Fibroblast of lung (primary cell): ENCODE measurements around the gene CCNT1. TPM values are rescaled to one million over a fixed set of nuclear protein-coding genes. Genes with fewer than 3 reads are reported as not detected.

ENCODE experiments used
- DNase-seq, 2 donors: peaks; one replicate each; pipeline versions ENCODE4 v3.0.0 to v3.0.0-alpha.2; 2010; ENCODE audit warnings: low read depth in 2 of 2
- H2AFZ ChIP-seq: 2 replicates; pipeline ENCODE4 v1.5.1; 2012; ENCODE audit warnings: low read length, control low read depth, inconsistent platforms
- H3K27ac ChIP-seq: 2 replicates; pipeline ENCODE4 v1.5.1; 2011; ENCODE audit warnings: low read length, control low read depth; ENCODE audit not compliant: insufficient read depth
- H3K27me3 ChIP-seq: 2 replicates; pipeline ENCODE4 v1.5.1; 2011; ENCODE audit warnings: mild to moderate bottlenecking, low read length; ENCODE audit not compliant: control insufficient read depth, insufficient read depth
- H3K36me3 ChIP-seq: 2 replicates; pipeline ENCODE4 v1.5.1; 2011; ENCODE audit warnings: low read length; ENCODE audit not compliant: control insufficient read depth, insufficient read depth
- H3K4me1 ChIP-seq: 2 replicates; pipeline ENCODE4 v1.5.1; 2011; ENCODE audit warnings: low read length; ENCODE audit not compliant: control insufficient read depth, insufficient read depth; ENCODE audit errors: extremely low read depth
- H3K4me2 ChIP-seq: 2 replicates; pipeline ENCODE4 v1.5.1; 2011; ENCODE audit warnings: low read length, control low read depth; ENCODE audit not compliant: insufficient read depth; ENCODE audit errors: extremely low read depth
- H3K4me3 ChIP-seq, 4 experiments: fragments of 200-600 bp in 1 of 4; sonication (generic) in 1 of 4; replicated peaks in 1 of 4; 2 replicates each; pipeline ENCODE4 v1.5.1; 2011 to 2016; ENCODE audit warnings: low read length in 4 of 4, low read depth in 3 of 4, mild to moderate bottlenecking in 3 of 4, control low read depth in 2 of 4, inconsistent platforms in 1 of 4, mixed read lengths in 1 of 4; ENCODE audit not compliant: insufficient read depth in 1 of 4; ENCODE audit errors: control extremely low read depth in 1 of 4
- H3K79me2 ChIP-seq: 2 replicates; pipeline ENCODE4 v1.5.1; 2012; ENCODE audit warnings: mild to moderate bottlenecking, low read length, inconsistent platforms; ENCODE audit not compliant: control insufficient read depth, insufficient read depth
- H3K9ac ChIP-seq: 2 replicates; pipeline ENCODE4 v1.5.1; 2011; ENCODE audit warnings: mild to moderate bottlenecking, low read length, control low read depth; ENCODE audit not compliant: insufficient read depth
- H3K9me3 ChIP-seq: 2 replicates; pipeline ENCODE4 v1.5.1; 2012; ENCODE audit warnings: low read depth, low read length; ENCODE audit not compliant: control insufficient read depth, insufficient read depth
- H4K20me1 ChIP-seq: 2 replicates; pipeline ENCODE4 v1.5.1; 2011; ENCODE audit warnings: low read length; ENCODE audit not compliant: control insufficient read depth, insufficient read depth; ENCODE audit errors: extremely low read depth
- EZH2 ChIP-seq: IDR thresholded peaks from 2 replicates; pipeline ENCODE4 v1.5.1; 2012; ENCODE audit warnings: low read length, control low read depth, mild to moderate bottlenecking; ENCODE audit errors: missing control alignments
- polyA plus RNA-seq, 2 donors: library from polyadenylated mRNA; depleted of rRNA in 1 of 2; stranded (reverse) in 1 of 2; unstranded in 1 of 2; fragments of >200 nt; gene quantifications; 2 replicates each; pipeline ENCODE4 v1.2.1, GENCODE V29; 2011 to 2012; ENCODE audit warnings: missing spikeins in 1 of 2
- total RNA-seq: library from RNA; depleted of rRNA; stranded (reverse); fragments of >200 nt; gene quantifications from 2 replicates; pipeline ENCODE4 v1.2.1, GENCODE V29; 2014
- TF ChIP-seq, protein P1 (sequence below), 2 donors: IDR thresholded peaks in 1 of 2; conservative IDR thresholded peaks in 1 of 2; 1 replicate in 1 of 2; 2 replicates in 1 of 2; pipeline ENCODE4 v1.5.1; 2011 to 2012; ENCODE audit warnings: low read length in 2 of 2, control low read depth in 1 of 2, inconsistent platforms in 1 of 2, low read depth in 1 of 2, mild to moderate bottlenecking in 1 of 2

CCNT1 gene
- total and polyA plus RNA-seq, 2 donors (not counting 1 experiment from before 2014, with no cell fraction given), result 20.4 to 24.6 TPM

DNA sequence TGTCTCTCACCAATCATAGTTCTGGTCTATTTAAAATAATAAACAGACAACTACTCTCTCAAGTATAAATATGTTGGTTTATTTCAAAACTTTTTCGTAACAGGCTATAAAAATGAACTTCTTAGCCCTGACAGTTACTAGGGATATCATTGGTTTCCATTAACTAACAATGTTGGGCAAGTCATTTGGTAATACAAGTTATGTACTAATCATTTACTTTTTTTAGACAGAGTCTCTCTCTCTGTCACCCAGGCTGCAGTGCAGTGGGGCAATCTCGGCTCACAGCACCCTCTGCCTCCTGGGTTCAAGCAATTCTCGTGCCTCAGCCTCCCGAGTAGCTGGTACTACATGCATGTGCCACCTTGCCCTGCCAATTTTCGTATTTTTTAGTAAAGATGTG is 19.9 kb downstream of the CCNT1 start:
- Histone ChIP-seq H3K4me3 (no peak overlapping the region), H3K36me3 (peaks cover 8% of the 10 kb centered on the region), H3K27ac (no peak overlapping the region), H3K79me2 (no peaks in the 10 kb centered on the region), H3K4me1 (no peaks in the 10 kb centered on the region), H4K20me1 (no peaks in the 10 kb centered on the region), H3K27me3 (no peaks in the 10 kb centered on the region), H3K9ac (no peak overlapping the region), H2AFZ (no peak overlapping the region), H3K4me2 (no peak overlapping the region), H3K9me3 (no peaks in the 10 kb centered on the region)
- no peak for TF ChIP-seq EZH2
- TF ChIP-seq, protein P1, sequence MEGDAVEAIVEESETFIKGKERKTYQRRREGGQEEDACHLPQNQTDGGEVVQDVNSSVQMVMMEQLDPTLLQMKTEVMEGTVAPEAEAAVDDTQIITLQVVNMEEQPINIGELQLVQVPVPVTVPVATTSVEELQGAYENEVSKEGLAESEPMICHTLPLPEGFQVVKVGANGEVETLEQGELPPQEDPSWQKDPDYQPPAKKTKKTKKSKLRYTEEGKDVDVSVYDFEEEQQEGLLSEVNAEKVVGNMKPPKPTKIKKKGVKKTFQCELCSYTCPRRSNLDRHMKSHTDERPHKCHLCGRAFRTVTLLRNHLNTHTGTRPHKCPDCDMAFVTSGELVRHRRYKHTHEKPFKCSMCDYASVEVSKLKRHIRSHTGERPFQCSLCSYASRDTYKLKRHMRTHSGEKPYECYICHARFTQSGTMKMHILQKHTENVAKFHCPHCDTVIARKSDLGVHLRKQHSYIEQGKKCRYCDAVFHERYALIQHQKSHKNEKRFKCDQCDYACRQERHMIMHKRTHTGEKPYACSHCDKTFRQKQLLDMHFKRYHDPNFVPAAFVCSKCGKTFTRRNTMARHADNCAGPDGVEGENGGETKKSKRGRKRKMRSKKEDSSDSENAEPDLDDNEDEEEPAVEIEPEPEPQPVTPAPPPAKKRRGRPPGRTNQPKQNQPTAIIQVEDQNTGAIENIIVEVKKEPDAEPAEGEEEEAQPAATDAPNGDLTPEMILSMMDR (conservative IDR thresholded peaks at IDR 0.05 in 1 of 2, IDR thresholded peaks at IDR 0.05 in 1 of 2; ENCODE audit: low read depth in 1 of 2, low read length in 2 of 2), result no peak
- no peak for DNase-seq

DNA sequence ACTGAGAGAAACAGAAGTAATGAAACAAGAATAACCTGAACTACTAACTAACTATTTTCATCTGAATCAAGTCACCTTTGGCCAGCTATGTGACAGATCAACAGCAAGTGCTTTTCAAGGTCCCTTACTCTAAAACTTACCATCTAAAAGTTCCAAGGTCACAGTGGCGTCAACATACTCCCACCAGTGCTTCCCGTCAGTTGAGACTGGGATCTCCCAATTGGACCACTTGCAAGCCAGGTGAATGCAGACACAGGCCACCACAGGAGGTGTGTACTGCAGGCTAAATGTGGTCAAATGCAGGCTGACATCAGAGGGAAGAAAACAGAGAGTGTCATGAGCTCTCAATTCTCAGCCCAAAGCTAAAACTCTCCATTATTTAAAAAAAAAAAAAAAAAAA is 20.6 kb downstream of the CCNT1 start:
- Histone ChIP-seq H4K20me1 (no peaks in the 10 kb centered on the region), H2AFZ (no peak overlapping the region), H3K4me2 (no peak overlapping the region), H3K27me3 (no peaks in the 10 kb centered on the region), H3K4me1 (no peaks in the 10 kb centered on the region), H3K9me3 (no peaks in the 10 kb centered on the region), H3K79me2 (no peaks in the 10 kb centered on the region), H3K36me3 (peaks cover 8% of the 10 kb centered on the region), H3K9ac (no peak overlapping the region), H3K27ac (no peak overlapping the region), H3K4me3 (no peak overlapping the region)
- TF ChIP-seq, protein P1 (conservative IDR thresholded peaks at IDR 0.05 in 1 of 2, IDR thresholded peaks at IDR 0.05 in 1 of 2; ENCODE audit: low read depth in 1 of 2, low read length in 2 of 2), result no peak
- no peak for TF ChIP-seq EZH2
- no peak for DNase-seq

DNA sequence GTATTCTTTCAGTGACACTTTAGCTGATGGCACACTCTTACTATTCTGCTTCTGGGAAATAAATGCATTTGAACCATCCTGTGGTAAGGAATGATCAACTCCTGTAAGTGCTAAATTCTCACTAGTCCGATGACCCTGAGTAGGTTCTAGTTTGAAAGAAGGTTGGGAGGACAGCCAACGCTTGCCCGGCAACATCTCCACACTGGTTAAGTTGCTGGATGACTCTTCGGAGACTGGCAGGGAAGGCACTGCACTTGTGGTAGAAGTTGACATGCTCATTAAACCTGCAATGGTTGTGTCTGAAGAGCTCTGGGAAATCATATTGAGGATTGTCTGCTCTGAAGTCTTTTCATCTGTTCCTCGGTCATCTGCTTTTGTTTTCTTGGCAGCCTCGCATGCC is 22.5 kb downstream of the CCNT1 start:
- no peak for TF ChIP-seq EZH2
- TF ChIP-seq, protein P1 (conservative IDR thresholded peaks at IDR 0.05 in 1 of 2, IDR thresholded peaks at IDR 0.05 in 1 of 2; ENCODE audit: low read depth in 1 of 2, low read length in 2 of 2), result no peak
- Histone ChIP-seq H3K4me2 (no peak overlapping the region), H3K4me1 (no peaks in the 10 kb centered on the region), H2AFZ (no peak overlapping the region), H3K9me3 (no peaks in the 10 kb centered on the region), H3K27me3 (no peaks in the 10 kb centered on the region), H3K9ac (no peak overlapping the region), H3K36me3 (peaks cover 8% of the 10 kb centered on the region), H3K27ac (no peak overlapping the region), H3K4me3 (no peak overlapping the region), H3K79me2 (no peaks in the 10 kb centered on the region), H4K20me1 (no peaks in the 10 kb centered on the region)
- DNase-seq, result no peak
